ENCODE measurements around the gene RBP3. TPM values are rescaled to one million over a fixed set of nuclear protein-coding genes. Genes with fewer than 3 reads are reported as not detected.

RBP3 gene
- total and polyA plus RNA-seq, 2 of the 4 experiments (the other 2 are of a cell fraction), result not detected

- H2AK9ac ChIP-seq (replicated peaks; ENCODE audit: low read depth, low read length, poor library complexity), result no peak overlapping the region
- H3K79me1 ChIP-seq (ENCODE audit: low read depth in 1 of 2, low read length in 2 of 2), result no peaks in the 10 kb centered on the region
- H3K4me3 ChIP-seq (ENCODE audit: insufficient read depth, low read depth, low read length), result no peak overlapping the region
- no peak overlapping the region for H2BK15ac ChIP-seq (ENCODE audit: low read depth, low read length)
- no peak overlapping the region for H3K56ac ChIP-seq (ENCODE audit: extremely low read depth, insufficient read depth, low read length)
- TF ChIP-seq POLR2A (IDR thresholded peaks at IDR 0.05; ENCODE audit: low read depth, low read length), result no peak
- TF ChIP-seq RAD21 (IDR thresholded peaks at IDR 0.05; ENCODE audit: low read length), result no peak
- TF ChIP-seq CTCF (conservative IDR thresholded peaks at IDR 0.05; ENCODE audit: low read depth, low read length), result no peak
- TF ChIP-seq MAZ (IDR thresholded peaks at IDR 0.05; ENCODE audit: borderline replicate concordance, low read depth, low read length), result no peak
- no peak for TF ChIP-seq RCOR1 (IDR thresholded peaks at IDR 0.05; ENCODE audit: insufficient replicate concordance, low read length)
- no peak for TF ChIP-seq USF2 (IDR thresholded peaks at IDR 0.05; ENCODE audit: low read depth, low read length)
- TF ChIP-seq BHLHE40 (IDR thresholded peaks at IDR 0.05; ENCODE audit: low read depth, low read length), result no peak
- no peak for TF ChIP-seq RFX5 (IDR thresholded peaks at IDR 0.05; ENCODE audit: low read depth, low read length)
- TF ChIP-seq MAFK (IDR thresholded peaks at IDR 0.05; ENCODE audit: low read depth, low read length), result no peak
- TF ChIP-seq ELK1 (IDR thresholded peaks at IDR 0.05; ENCODE audit: borderline replicate concordance, low read depth, low read length), result no peak
- no peak for TF ChIP-seq SMC3 (IDR thresholded peaks at IDR 0.05; ENCODE audit: low read depth, low read length)
- TF ChIP-seq MXI1 (IDR thresholded peaks at IDR 0.05; ENCODE audit: borderline replicate concordance, low read depth, low read length), result no peak
- no peak for TF ChIP-seq CHD1 (IDR thresholded peaks at IDR 0.05; ENCODE audit: low read depth, low read length)
- TF ChIP-seq FOS (IDR thresholded peaks at IDR 0.05; ENCODE audit: low read depth, low read length), result no peak
- TF ChIP-seq CEBPB (IDR thresholded peaks at IDR 0.05; ENCODE audit: low read depth, low read length), result no peak
- no peak for TF ChIP-seq NFE2L2 (IDR thresholded peaks at IDR 0.05; ENCODE audit: low read depth, low read length)
- H2AK5ac ChIP-seq (ENCODE audit: low read depth, low read length), result no peak overlapping the region
- no peak overlapping the region for H3K9ac ChIP-seq (ENCODE audit: low read depth, low read length)
- H4K91ac ChIP-seq (ENCODE audit: insufficient read depth, low read depth, low read length), result no peak overlapping the region
- no peak overlapping the region for H2BK120ac ChIP-seq (ENCODE audit: low read depth, low read length)
- H4K20me1 ChIP-seq (ENCODE audit: insufficient read depth, low read length), result no peaks in the 10 kb centered on the region
- no peak overlapping the region for H3K27ac ChIP-seq (ENCODE audit: insufficient read depth, low read length)
- no peak overlapping the region for H3K23ac ChIP-seq (ENCODE audit: low read depth, low read length)
- no peak overlapping the region for H3K18ac ChIP-seq (ENCODE audit: low read depth, low read length)
- POLR2A ChIA-PET (ENCODE audit: unreplicated experiment), result no interaction called here
- H3K14ac ChIP-seq (replicated peaks; ENCODE audit: low read depth, low read length), result no peak overlapping the region
- peaks cover 68% of the 10 kb centered on the region for H3K27me3 ChIP-seq (ENCODE audit: control insufficient read depth, insufficient read depth, low read length)
- no peak overlapping the region for H4K8ac ChIP-seq (ENCODE audit: low read depth in 2 of 2, low read length in 2 of 2)
- no peaks in the 10 kb centered on the region for H3K4me1 ChIP-seq (ENCODE audit: control insufficient read depth, insufficient read depth, low read length)
- H2BK20ac ChIP-seq (ENCODE audit: low read depth, low read length), result no peak overlapping the region
- DNase-seq (no peak), ATAC-seq (ENCODE audit: low read depth) (no peak)
- intact Hi-C loops (cut with micrococcal nuclease), result no loop called here
- H3K4ac ChIP-seq (ENCODE audit: low read depth, low read length), result no peak overlapping the region
- dilution Hi-C loops (cut with HindIII; ENCODE audit: low sequenced_read_pairs, unreplicated experiment), result no loop called here
- no TSS peak for BruUV-seq (replicated peaks)
- no peaks in the 10 kb centered on the region; the same call in 1 of the 2 replicates for H3K9me1 ChIP-seq (ENCODE audit: insufficient read depth, low read length)
- no peaks in the 10 kb centered on the region for H3K9me3 ChIP-seq (ENCODE audit: control insufficient read depth, insufficient read depth, low read length)
- no peak overlapping the region for H4K5ac ChIP-seq (ENCODE audit: low read depth, low read length)
- H3K4me2 ChIP-seq (ENCODE audit: low read depth, low read length), result no peak overlapping the region
- in situ Hi-C loops (cut with MboI; ENCODE audit: low sequenced_read_pairs), result loop anchor here (10.0 kb wide), 1 partner anchor 281 kb away; no protein-coding TSS in a partner anchor
- CTCF ChIA-PET, result interaction anchor here (0.8 to 1.3 kb wide), 2 partner anchors 258 to 281 kb away, joined by 3 to 4 read pairs; no protein-coding TSS in a partner anchor
- WGBS, 2 experiments (ENCODE audit: extremely low coverage in 2 of 2, insufficient read length in 1 of 2), result no CpG with 5 or more reads among the region's 2 CpGs
- no peak overlapping the region for H2AFZ ChIP-seq (replicated peaks; ENCODE audit: low read length, poor library complexity)
- no peak overlapping the region for H2BK5ac ChIP-seq (ENCODE audit: low read depth, low read length, poor library complexity, severe bottlenecking)
- no peaks in the 10 kb centered on the region for H3K36me3 ChIP-seq (ENCODE audit: control insufficient read depth, insufficient read depth, low read length)
Observed at GRCh38 chr10:47305566-47305965, 42.6 kb upstream of the RBP3 start.

All from IMR-90 (cell line).